Common myeloid progenitor, CD34-positive (primary cell): ENCODE data around the gene TMEM239.

Source experiments
- CTCF ChIA-PET: fragments of 350-600 bp; sonication (Branson Sonifier 250); formaldehyde crosslinking; loops from one replicate; lab custom pipeline; 2021; ENCODE audit warnings: antibody characterized with exemption; lab: Charles Lee
- POLR2A ChIA-PET: fragments of 350-600 bp; sonication (Branson Sonifier 250); formaldehyde crosslinking; loops from one replicate; lab custom pipeline; 2021; ENCODE audit warnings: antibody characterized with exemption; lab: Charles Lee
- DNase-seq, 3 donors: peaks; one replicate each; pipeline versions ENCODE4 v3.0.0 to v3.0.0-alpha.2; 2013
- H3K27ac ChIP-seq, 2 experiments: 1 replicate in 1 of 2; 2 replicates in 1 of 2; pipeline ENCODE4 v1.7.0; 2013; ENCODE audit warnings: inconsistent platforms in 2 of 2, low read length in 2 of 2, mild to moderate bottlenecking in 2 of 2, low read depth in 1 of 2, moderate library complexity in 1 of 2; ENCODE audit not compliant: severe bottlenecking in 2 of 2, insufficient read depth in 1 of 2, poor library complexity in 1 of 2
- H3K27me3 ChIP-seq, 5 experiments: replicated peaks in 2 of 5; 1 replicate in 3 of 5; 2 replicates in 2 of 5; pipeline versions ENCODE4 v1.6.1 to v1.7.0; 2013; ENCODE audit warnings: low read length in 4 of 5, mild to moderate bottlenecking in 2 of 5, moderate library complexity in 2 of 5, inconsistent platforms in 1 of 5; ENCODE audit not compliant: insufficient read depth in 5 of 5, control insufficient read depth in 4 of 5
- H3K36me3 ChIP-seq, 4 experiments: 1 replicate in 2 of 4; 2 replicates in 2 of 4; pipeline versions ENCODE4 v1.6.1 to v1.7.0; 2013; ENCODE audit warnings: low read length in 3 of 4, control low read depth in 1 of 4, mild to moderate bottlenecking in 1 of 4; ENCODE audit not compliant: control insufficient read depth in 4 of 4, insufficient read depth in 4 of 4
- H3K4me1 ChIP-seq, 4 experiments: 1 replicate in 3 of 4; 2 replicates in 1 of 4; pipeline versions ENCODE4 v1.6.1 to v1.7.1; 2013; ENCODE audit warnings: low read length in 3 of 4, mild to moderate bottlenecking in 3 of 4, control low read depth in 1 of 4, inconsistent platforms in 1 of 4, moderate library complexity in 1 of 4; ENCODE audit not compliant: control insufficient read depth in 4 of 4, insufficient read depth in 4 of 4; ENCODE audit errors: control extremely low read depth in 1 of 4
- H3K4me3 ChIP-seq, 7 experiments: 1 replicate in 4 of 7; 2 replicates in 3 of 7; pipeline versions ENCODE4 v1.5.1 to v1.7.0; 2013; ENCODE audit warnings: mild to moderate bottlenecking in 7 of 7, low read length in 6 of 7, moderate library complexity in 6 of 7, inconsistent platforms in 2 of 7, low read depth in 2 of 7, control low read depth in 1 of 7; ENCODE audit not compliant: insufficient read depth in 4 of 7, control insufficient read depth in 1 of 7; ENCODE audit errors: extremely low read depth in 1 of 7
- H3K9me3 ChIP-seq, 5 experiments: 1 replicate in 4 of 5; 2 replicates in 1 of 5; pipeline versions ENCODE4 v1.6.1 to v1.7.1; 2013; ENCODE audit warnings: low read length in 4 of 5, mild to moderate bottlenecking in 2 of 5, inconsistent platforms in 1 of 5, low read depth in 1 of 5, moderate library complexity in 1 of 5; ENCODE audit not compliant: control insufficient read depth in 4 of 5, insufficient read depth in 2 of 5; ENCODE audit errors: control extremely low read depth in 1 of 5
- WGBS: methylation state at CpG from one replicate; pipeline ENCODE4 v1.1.5; 2013; ENCODE audit not compliant: insufficient coverage; 5-methylcytosine and 5-hydroxymethylcytosine counted together

Gene TMEM239

DNA sequence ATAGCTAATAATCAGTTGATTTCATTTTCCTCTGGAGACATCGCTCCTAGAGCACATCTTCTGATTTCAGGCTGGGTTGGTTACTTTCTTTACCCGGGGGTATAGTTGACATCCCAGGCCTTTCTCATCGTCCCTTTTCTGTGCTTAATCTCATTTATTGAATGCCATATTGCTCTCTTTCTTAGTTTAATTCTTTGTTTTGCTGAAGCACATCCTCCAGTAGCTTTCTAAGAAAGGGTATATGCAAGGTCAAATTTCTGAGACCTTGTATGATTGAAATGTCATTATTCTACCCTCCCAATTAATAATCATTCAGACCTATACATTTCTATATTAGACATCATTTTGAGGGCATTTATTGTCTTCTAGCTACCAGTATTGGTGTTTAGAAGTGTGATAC is 4.0 kb upstream of the TMEM239 start:
- ChIA-PET CTCF (interaction anchor here (0.5 to 1.1 kb wide), 3 partner anchors 8 to 186 kb away, joined by 3 read pairs; partner anchors contain the start of gene CPXM1), POLR2A (no interaction called here)
- Histone ChIP-seq H3K4me3 (no peak overlapping the region), H3K9me3 (peaks cover 0 to 8% (median 0%) of the 10 kb centered on the region in 5 experiments), H3K36me3 (no peaks in the 10 kb centered on the region), H3K27ac (no peak overlapping the region), H3K4me1 (peaks cover 0 to 24% (median 22%) of the 10 kb centered on the region in 4 experiments), H3K27me3 (peaks cover 0 to 3% (median 2%) of the 10 kb centered on the region in 5 experiments)
- no peak for DNase-seq
- WGBS, result 100% methylated on average over 3 of the region's 3 CpGs

DNA sequence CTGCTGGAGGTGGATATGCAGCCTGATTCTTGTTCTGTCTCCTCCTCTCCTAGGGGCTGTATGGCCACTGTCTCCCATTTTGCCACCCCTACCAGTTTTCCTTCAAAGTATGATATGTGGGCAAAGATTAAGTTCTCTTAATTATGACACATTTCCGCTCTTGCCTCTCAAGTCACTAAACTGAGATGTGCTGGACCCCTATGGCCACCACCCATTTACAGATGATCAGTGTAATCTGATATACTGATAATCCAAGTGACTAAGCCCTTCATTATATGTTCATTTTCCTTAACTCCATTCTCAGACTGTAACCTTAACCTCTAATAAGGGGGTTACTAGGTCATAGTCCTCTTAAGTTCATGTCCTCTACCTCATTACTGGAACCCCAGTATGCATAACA is 2.1 kb upstream of the TMEM239 start:
- peaks cover 0 to 4% (median 0%) of the 10 kb centered on the region in 5 experiments for H3K27me3 ChIP-seq
- WGBS, result no CpG with 5 or more reads among the region's 1 CpG
- no peak overlapping the region for H3K27ac ChIP-seq
- ChIA-PET POLR2A (interaction anchor here (1.0 kb wide), 1 partner anchor 13 kb away, joined by 4 read pairs; no protein-coding TSS in a partner anchor), CTCF (interaction anchor here (1.3 to 1.6 kb wide), 2 partner anchors 13 to 20 kb away, joined by 3 read pairs; partner anchors contain the start of gene CPXM1)
- no peak for DNase-seq
- no peaks in the 10 kb centered on the region for H3K36me3 ChIP-seq
- peaks cover 0 to 8% (median 0%) of the 10 kb centered on the region in 5 experiments for H3K9me3 ChIP-seq
- H3K4me1 ChIP-seq, result peaks cover 0 to 24% (median 22%) of the 10 kb centered on the region in 4 experiments
- H3K4me3 ChIP-seq, result no peak overlapping the region

DNA sequence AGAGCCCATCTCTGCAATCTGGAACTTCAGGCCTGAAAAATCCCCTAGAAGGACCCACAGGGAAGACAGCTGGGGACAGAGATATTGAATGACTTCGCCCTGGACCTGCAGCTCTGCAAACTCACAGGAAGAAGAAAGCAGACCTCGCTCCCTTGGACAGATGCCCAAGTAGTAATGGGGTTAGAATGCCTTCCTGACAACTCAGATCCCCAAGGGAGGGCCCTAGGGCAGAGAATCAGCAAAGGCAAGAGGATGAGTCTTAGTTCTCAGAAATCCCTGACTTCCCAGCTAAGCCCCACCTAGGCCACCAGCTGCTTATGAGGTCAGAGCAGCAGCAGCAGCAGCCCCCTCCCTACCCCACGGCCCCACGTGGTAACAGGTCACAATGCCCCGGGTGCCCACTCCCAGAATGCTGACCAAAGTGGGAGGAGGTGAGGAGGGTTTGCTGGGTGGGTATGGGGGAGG is 1.5 kb upstream of the TMEM239 start, which contains the start of gene C20orf141:
Gene C20orf141, plus strand, starts transcription at position 401 of the 465 bp plus-strand sequence. CDS start 198 bp downstream, outside the sequence.
- Histone ChIP-seq H3K9me3 (peaks cover 0 to 8% (median 0%) of the 10 kb centered on the region in 5 experiments), H3K4me3 (peak within 1 kb of the TSS in 1 of 7 experiments; percentile 37), H3K36me3 (no peaks in the 10 kb centered on the region), H3K27me3 (peaks cover 0 to 7% (median 0%) of the 10 kb centered on the region in 5 experiments), H3K27ac (no peak within 1 kb of the TSS), H3K4me1 (peaks cover 0 to 24% (median 22%) of the 10 kb centered on the region in 4 experiments)
- CTCF ChIA-PET, result interaction anchor here (1.3 to 1.6 kb wide), 2 partner anchors 14 to 19 kb away, joined by 3 read pairs; partner anchors contain the start of gene CPXM1
- POLR2A ChIA-PET, result interaction anchor here (1.0 kb wide), 1 partner anchor 13 kb away, joined by 4 read pairs; no protein-coding TSS in a partner anchor
- 5% methylated on average over 2 of the region's 5 CpGs for WGBS
- DNase-seq, result peak; percentile 73 to 92 (median 91)

DNA sequence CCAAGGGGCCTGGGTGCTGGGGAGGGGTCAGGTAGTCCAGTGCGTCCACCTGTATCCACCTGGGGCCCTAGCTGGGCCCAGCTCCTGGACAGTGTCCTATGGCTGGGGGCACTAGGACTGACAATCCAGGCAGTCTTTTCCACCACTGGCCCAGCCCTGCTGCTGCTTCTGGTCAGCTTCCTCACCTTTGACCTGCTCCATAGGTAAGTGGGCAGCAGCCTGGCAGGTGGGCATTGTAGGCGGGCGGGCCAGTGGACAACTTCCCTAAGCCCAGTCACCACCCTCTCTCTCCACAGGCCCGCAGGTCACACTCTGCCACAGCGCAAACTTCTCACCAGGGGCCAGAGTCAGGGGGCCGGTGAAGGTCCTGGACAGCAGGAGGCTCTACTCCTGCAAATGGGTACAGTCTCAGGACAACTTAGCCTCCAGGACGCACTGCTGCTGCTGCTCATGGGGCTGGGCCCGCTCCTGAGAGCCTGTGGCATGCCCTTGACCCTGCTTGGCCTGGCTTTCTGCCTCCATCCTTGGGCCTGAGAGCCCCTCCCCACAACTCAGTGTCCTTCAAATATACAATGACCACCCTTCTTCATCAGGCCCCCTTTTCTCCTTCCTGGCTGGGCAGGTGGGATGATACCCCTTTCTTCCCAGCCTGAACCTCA is 793 bp upstream of the TMEM239 start:
- ChIA-PET POLR2A (interaction anchor here (1.0 kb wide), 1 partner anchor 14 kb away, joined by 4 read pairs; no protein-coding TSS in a partner anchor), CTCF (interaction anchor here (1.3 kb wide), 1 partner anchor 18 kb away, joined by 3 read pairs; no protein-coding TSS in a partner anchor)
- Histone ChIP-seq H3K27me3 (peaks cover 0 to 14% (median 5%) of the 10 kb centered on the region in 5 experiments), H3K4me3 (no peak overlapping the region), H3K4me1 (peaks cover 0 to 24% (median 22%) of the 10 kb centered on the region in 4 experiments), H3K9me3 (peaks cover 0 to 8% (median 0%) of the 10 kb centered on the region in 5 experiments), H3K27ac (no peak overlapping the region), H3K36me3 (no peaks in the 10 kb centered on the region)
- 99% methylated on average over 8 of the region's 8 CpGs for WGBS
- no peak for DNase-seq

DNA sequence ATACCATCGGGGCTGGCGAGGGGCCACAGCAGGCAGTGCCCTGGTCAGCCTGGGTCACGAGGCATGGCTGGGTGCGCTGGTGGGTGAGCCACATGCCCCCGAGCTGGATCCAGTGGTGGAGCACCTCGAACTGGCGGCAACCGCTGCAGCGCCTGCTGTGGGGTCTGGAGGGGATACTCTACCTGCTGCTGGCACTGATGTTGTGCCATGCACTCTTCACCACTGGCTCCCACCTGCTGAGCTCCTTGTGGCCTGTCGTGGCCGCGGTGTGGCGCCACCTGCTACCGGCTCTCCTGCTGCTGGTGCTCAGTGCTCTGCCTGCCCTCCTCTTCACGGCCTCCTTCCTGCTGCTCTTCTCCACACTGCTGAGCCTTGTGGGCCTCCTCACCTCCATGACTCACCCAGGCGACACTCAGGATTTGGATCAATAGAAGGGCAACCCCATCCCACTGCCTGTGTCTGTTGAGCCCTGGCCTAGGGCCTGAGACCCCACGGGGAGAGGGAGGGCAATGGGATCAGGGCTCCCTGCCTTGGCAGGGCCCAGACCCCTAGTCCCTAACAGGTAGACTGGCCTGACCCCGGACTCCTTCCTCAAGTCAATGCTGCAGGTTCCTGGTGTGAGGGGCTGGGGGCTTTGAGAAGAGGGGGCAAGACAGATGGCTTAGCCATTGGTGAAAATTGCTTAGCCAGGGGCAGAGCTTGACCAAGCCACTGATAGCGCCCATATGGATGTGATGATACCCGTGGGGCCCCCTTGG is 598 bp downstream of the TMEM239 start:
- Histone ChIP-seq H3K4me3 (no peak overlapping the region), H3K27me3 (peaks cover 5 to 28% (median 10%) of the 10 kb centered on the region in 5 experiments), H3K27ac (no peak overlapping the region), H3K9me3 (peaks cover 0 to 5% (median 0%) of the 10 kb centered on the region in 5 experiments), H3K36me3 (no peaks in the 10 kb centered on the region), H3K4me1 (peaks cover 0 to 32% (median 29%) of the 10 kb centered on the region in 4 experiments)
- 88% methylated on average over 17 of the region's 20 CpGs for WGBS
- ChIA-PET CTCF (interaction anchor here (1.2 kb wide), 1 partner anchor 40 kb away, joined by 3 read pairs; no protein-coding TSS in a partner anchor), POLR2A (no interaction called here)
- peak in 2 of 3 donors; percentile 17 to 26 for DNase-seq

DNA sequence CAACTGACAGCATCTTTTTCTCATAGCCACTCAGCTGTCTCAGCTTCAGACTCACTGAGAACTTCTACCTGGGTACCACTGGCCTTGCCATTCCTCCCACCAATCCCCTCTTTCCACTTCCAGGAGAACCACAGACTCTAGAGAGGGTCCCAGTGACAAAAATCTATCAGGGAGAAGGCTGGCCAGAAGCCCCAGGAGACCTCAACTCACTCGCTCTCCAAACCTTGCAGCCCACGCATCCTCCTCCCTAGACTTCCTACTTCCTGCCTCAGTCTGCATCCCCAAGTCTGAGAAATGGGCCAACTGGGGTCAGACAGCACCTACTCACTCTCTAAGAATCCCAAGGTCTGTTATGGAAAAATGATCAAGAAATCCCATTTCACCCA is 1.2 kb downstream of the TMEM239 start:
- Histone ChIP-seq H3K36me3 (no peaks in the 10 kb centered on the region), H3K27ac (no peak overlapping the region), H3K27me3 (peaks cover 5 to 29% (median 11%) of the 10 kb centered on the region in 5 experiments), H3K4me3 (no peak overlapping the region), H3K4me1 (peaks cover 0 to 37% (median 35%) of the 10 kb centered on the region in 4 experiments), H3K9me3 (peaks cover 0 to 3% (median 0%) of the 10 kb centered on the region in 5 experiments)
- no peak for DNase-seq
- 100% methylated on average over 1 of the region's 2 CpGs for WGBS
- ChIA-PET CTCF (interaction anchor here (0.9 to 1.2 kb wide), 2 partner anchors 14 to 40 kb away, joined by 3 read pairs; no protein-coding TSS in a partner anchor), POLR2A (no interaction called here)
